IPS-15b (cell line): Measurements from ENCODE around the gene GNG7.
A peak's percentile ranks its signal among the peaks of the same experiment; 100 is the strongest.
"Not testable (repeated sequence)": the region's sequence is repeated elsewhere in the genome, so short reads cannot be mapped to it uniquely, and the experiment has no call there.

ENCODE experiments used
- H3K27me3 ChIP-seq: one replicate; pipeline ENCODE4 v1.6.1; 2013; ENCODE audit warnings: low read length; ENCODE audit not compliant: control insufficient read depth, insufficient read depth
- H3K36me3 ChIP-seq: one replicate; pipeline ENCODE4 v1.6.1; 2013; ENCODE audit warnings: low read length; ENCODE audit not compliant: control insufficient read depth, insufficient read depth
- H3K4me1 ChIP-seq: one replicate; pipeline ENCODE4 v1.6.1; 2013; ENCODE audit warnings: mild to moderate bottlenecking, low read length; ENCODE audit not compliant: control insufficient read depth, insufficient read depth
- H3K4me3 ChIP-seq: one replicate; pipeline ENCODE4 v1.5.1; 2013; ENCODE audit warnings: low read depth, low read length
- H3K9ac ChIP-seq: one replicate; pipeline ENCODE4 v1.6.1; 2013; ENCODE audit warnings: low read depth, mild to moderate bottlenecking, low read length
- H3K9me3 ChIP-seq: one replicate; pipeline ENCODE4 v1.6.1; 2013; ENCODE audit warnings: mild to moderate bottlenecking, low read length; ENCODE audit not compliant: control insufficient read depth, insufficient read depth

Gene GNG7

DNA sequence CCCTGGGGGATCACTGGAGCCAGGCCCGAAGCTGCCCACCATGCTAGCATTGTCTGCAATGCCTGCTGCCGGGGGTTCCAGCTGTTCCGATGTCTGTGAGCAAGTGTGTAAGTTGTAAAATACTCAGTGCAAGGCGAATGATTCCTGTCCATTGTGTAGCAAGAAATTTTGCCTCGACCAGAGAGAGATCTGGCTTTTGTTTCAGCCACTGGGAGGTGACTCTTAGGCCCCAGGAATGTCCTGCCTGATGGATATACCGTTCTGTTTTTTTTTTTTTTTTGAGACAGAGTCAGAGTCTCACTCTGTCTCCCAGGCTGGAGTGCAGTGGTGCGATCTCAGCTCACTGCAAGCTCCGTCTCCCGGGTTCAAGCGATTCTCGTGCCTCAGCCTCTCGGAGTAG lies 233.9 kb downstream of the GNG7 start:
- Histone ChIP-seq H3K27me3 (no peaks in the 10 kb centered on the region), H3K4me1 (peaks cover 5% of the 10 kb centered on the region), H3K9me3 (no peaks in the 10 kb centered on the region), H3K36me3 (no peaks in the 10 kb centered on the region), H3K4me3 (no peak overlapping the region), H3K9ac (no peak overlapping the region)

GRCh38 chr19:2464389-2464788 lies 238.1 kb downstream of the GNG7 start:
- Histone ChIP-seq H3K36me3 (no peaks in the 10 kb centered on the region), H3K4me3 (no peak overlapping the region), H3K9ac (no peak overlapping the region), H3K4me1 (peaks cover 4% of the 10 kb centered on the region), H3K9me3 (no peaks in the 10 kb centered on the region), H3K27me3 (no peaks in the 10 kb centered on the region)

DNA sequence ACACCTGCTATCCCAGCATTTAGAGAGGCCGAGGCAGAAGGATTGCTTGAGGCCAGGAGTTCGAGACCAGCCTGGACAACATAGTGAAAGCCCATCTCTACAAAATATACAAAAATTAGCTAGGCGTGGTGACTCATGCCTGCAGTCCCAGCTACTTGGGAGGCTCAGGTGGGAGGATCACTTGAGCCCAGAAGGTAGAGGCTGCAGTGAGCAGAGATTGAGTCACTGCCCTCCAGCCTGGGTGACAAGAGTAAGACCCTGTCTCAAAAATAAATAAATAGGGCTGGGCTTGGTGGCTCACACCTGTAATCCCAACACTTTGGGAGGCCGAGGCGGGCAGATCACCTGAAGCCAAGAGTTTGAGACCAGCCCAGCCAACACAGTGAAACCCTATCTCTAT lies 238.8 kb downstream of the GNG7 start:
- not testable (repeated sequence) for H3K27me3 ChIP-seq, H3K36me3 ChIP-seq, H3K4me1 ChIP-seq, H3K4me3 ChIP-seq, H3K9me3 ChIP-seq, H3K9ac ChIP-seq

DNA sequence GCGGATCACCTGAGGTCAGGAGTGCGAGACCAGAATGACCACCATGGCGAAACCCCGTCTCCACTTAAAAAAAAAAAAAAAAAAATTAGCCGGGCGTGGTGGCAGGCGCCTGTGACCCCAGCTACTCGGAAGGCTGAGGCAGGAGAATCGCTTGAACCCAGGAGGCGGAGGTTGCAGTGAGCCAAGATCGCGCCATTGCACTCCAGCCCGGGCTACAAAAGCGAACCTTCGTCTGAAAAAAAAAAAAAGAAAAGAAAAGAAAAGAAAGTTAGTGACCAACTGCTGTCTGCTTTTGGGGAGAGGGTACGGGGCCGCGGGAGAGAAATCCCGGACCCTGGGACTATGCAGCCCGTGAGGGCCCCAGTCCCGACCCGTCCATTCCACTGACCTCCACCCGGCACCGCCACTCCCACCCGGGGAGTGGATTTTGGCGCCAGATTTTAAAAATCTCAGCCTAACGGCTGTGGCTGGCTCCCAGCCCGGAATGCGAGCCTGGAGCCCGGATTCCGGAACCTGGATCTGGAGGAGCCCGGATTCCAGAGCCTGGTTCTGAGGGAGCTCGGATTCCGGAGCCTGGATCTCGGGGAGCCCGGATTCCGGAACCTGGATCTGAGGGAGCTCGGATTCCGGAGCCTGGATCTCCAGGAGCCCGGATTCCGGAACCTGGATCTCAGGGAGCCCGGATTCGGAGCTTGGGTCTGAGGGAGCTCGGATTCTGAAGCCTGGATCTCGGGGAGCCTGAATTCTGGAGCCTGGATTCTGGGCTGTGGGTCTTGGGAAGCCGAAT lies 239.7 kb downstream of the GNG7 start:
- Histone ChIP-seq H3K27me3 (no peaks in the 10 kb centered on the region), H3K9ac (no peak overlapping the region), H3K4me1 (no peaks in the 10 kb centered on the region), H3K4me3 (peak overlapping the region; percentile 62), H3K36me3 (no peaks in the 10 kb centered on the region), H3K9me3 (no peaks in the 10 kb centered on the region)

DNA sequence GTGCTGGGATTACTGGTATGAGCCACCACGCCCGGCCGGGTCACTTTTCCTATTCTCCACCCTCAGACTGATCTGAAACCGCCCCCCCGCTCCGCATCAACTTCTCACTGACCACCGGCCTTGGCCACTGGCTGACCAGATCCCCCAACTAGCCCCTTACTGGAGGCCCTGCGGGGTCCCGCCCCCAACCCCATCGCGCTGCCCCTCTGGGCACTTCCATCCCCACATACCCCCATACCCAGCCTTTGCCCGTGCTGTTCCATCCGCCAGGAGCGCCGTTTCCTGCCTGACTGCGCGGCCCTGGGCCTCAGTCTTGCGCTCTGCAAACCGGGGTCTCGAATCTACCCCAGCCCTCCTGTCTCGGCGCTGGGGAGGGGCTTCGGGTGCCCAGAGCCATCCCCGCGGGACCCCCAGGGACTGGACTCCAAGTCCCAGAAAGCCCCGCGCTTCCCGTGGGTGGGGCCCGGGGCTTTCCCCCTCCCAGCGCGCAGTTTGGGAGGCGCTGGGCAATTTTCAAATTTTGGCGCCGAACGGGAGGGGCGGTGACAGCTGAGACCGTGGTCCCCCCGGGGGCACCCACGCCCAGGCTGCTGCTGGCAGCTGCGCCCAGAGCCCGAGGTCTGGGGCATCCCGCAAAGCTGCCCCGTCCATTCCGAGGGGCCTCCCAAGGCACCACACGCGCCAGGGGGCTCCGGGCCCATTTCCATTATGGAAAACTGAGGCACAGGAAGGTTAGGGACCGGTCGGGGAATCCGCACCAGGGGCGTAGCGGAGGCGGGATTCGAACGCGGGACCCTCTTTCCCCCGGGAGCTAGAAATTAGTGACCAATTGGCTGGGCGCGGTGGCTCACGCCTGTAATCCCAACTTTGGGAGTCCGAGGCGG lies 240.5 kb downstream of the GNG7 start:
- H3K9ac ChIP-seq = no peak overlapping the region

More for the DNA sequence above, 240.5 kb downstream of the GNG7 start:
- Histone ChIP-seq H3K9me3 (no peaks in the 10 kb centered on the region), H3K36me3 (no peaks in the 10 kb centered on the region), H3K4me1 (no peaks in the 10 kb centered on the region), H3K27me3 (no peaks in the 10 kb centered on the region), H3K4me3 (peak overlapping the region; percentile 62)
